ENCODE data around the gene CNTN2.

Gene CNTN2

DNA sequence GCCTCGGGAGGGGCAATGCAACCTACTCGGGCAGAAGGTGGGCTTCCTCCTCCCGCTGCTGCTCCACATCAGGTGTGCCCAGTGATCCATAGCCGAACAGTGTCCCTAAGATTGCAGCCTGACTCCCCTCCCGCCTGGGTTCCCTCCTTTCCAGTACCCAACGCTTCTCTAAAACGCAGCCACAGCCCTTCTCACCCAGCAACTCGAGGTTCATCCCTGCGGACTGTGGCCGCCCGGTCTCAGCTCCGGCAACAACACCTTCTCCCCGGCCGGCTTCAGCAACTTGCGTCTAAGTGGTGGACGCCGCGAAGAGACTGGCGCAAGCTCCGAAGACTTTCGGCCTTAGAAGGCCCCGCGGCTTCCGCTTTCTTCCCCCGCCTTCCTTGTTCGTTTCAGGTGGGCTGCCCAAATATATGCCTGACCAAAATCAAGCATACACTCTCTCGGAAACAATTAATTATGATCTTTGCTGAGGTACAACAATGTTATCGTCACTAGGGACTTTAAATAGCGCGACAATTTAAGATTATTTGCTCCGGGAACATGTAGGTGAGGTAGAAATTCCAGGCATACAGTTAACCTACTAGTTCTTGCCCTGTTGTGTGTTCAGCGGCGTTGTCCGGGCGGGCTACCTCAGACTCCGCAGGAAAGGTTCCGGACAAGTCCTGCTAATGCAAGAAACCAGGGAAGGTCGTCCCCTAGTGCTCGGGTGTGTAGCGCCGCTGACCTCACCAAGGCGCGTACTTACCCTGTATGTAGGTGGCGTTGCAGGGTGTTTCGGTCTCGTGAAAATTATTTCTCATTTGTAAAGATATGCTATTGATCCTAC lies 78.9 kb downstream of the CNTN2 start, which contains the start of gene RBBP5:
TSS of gene RBBP5 (minus strand) at position 319 of the 829 bp plus-strand sequence. CDS start at position 214, 105 bp downstream.
- peak; percentile 98 for DNase-seq (ENCODE audit: low read depth)
- peak within 1 kb of the TSS; percentile 100 for H3K4me3 ChIP-seq (ENCODE audit: low read length)
- TF ChIP-seq, protein P1, sequence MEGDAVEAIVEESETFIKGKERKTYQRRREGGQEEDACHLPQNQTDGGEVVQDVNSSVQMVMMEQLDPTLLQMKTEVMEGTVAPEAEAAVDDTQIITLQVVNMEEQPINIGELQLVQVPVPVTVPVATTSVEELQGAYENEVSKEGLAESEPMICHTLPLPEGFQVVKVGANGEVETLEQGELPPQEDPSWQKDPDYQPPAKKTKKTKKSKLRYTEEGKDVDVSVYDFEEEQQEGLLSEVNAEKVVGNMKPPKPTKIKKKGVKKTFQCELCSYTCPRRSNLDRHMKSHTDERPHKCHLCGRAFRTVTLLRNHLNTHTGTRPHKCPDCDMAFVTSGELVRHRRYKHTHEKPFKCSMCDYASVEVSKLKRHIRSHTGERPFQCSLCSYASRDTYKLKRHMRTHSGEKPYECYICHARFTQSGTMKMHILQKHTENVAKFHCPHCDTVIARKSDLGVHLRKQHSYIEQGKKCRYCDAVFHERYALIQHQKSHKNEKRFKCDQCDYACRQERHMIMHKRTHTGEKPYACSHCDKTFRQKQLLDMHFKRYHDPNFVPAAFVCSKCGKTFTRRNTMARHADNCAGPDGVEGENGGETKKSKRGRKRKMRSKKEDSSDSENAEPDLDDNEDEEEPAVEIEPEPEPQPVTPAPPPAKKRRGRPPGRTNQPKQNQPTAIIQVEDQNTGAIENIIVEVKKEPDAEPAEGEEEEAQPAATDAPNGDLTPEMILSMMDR (IDR thresholded peaks at IDR 0.05; ENCODE audit: insufficient read depth, low read depth, low read length, missing control alignments) = peak; percentile 66

- TF ChIP-seq, protein P1 (IDR thresholded peaks at IDR 0.05; ENCODE audit: insufficient read depth, low read depth, low read length, missing control alignments) = no peak
- no peak for DNase-seq (ENCODE audit: low read depth)
- peak overlapping the region; percentile 100 for H3K4me3 ChIP-seq (ENCODE audit: low read length)
These were observed 79.5 kb downstream of the CNTN2 start for GRCh38 chr1:205122489-205122882.

- no peak overlapping the region for H3K4me3 ChIP-seq (ENCODE audit: low read length)
- no peak for DNase-seq (ENCODE audit: low read depth)
- TF ChIP-seq, protein P1 (IDR thresholded peaks at IDR 0.05; ENCODE audit: insufficient read depth, low read depth, low read length, missing control alignments) = no peak
These were observed 81.7 kb downstream of the CNTN2 start for GRCh38 chr1:205124726-205125125.

GRCh38 chr1:205127646-205128045 lies 84.6 kb downstream of the CNTN2 start:
- DNase-seq (ENCODE audit: low read depth) = no peak
- TF ChIP-seq, protein P1 (IDR thresholded peaks at IDR 0.05; ENCODE audit: insufficient read depth, low read depth, low read length, missing control alignments) = no peak
- H3K4me3 ChIP-seq (ENCODE audit: low read length) = no peak overlapping the region

Measured in epithelial cell of esophagus (primary cell).